GM12878 (cell line): ENCODE results near the gene FGGY.

Experiments used
- ATF7 ChIP-seq: fragments of 450-650 bp; IDR thresholded peaks from 2 replicates; pipeline ENCODE4 v1.6.1; 2016; ENCODE audit warnings: low read depth, mild to moderate bottlenecking
- EP300 ChIP-seq, 2 experiments: fragments of 150-350 bp in 1 of 2; IDR thresholded peaks; 2 replicates each; pipeline ENCODE4 v1.6.1; 2011 to 2012; ENCODE audit warnings: low read depth in 2 of 2, low read length in 2 of 2, borderline replicate concordance in 1 of 2, improper control_type of control experiment in 1 of 2, inconsistent platforms in 1 of 2; ENCODE audit not compliant: control insufficient read depth in 1 of 2
- POLR2A ChIP-seq: IDR thresholded peaks from 2 replicates; pipeline ENCODE4 v1.6.1; 2011; ENCODE audit warnings: low read depth, mild to moderate bottlenecking, low read length
- SMARCA5 ChIP-seq: fragments of 450-650 bp; IDR thresholded peaks from 2 replicates; pipeline ENCODE4 v1.6.1; 2017; ENCODE audit warnings: mild to moderate bottlenecking
- SREBF2 ChIP-seq: IDR thresholded peaks from 2 replicates; pipeline ENCODE4 v1.6.1; 2012; ENCODE audit warnings: mild to moderate bottlenecking, low read length
- TBL1XR1 ChIP-seq: IDR thresholded peaks from 2 replicates; pipeline ENCODE4 v1.6.1; 2012; ENCODE audit warnings: low read depth, low read length, improper control_type of control experiment
- TCF7 ChIP-seq: IDR thresholded peaks from 2 replicates; pipeline ENCODE4 v1.6.1; 2014; ENCODE audit warnings: antibody characterized with exemption, borderline replicate concordance
- TF ChIP-seq, protein P1 (sequence below): IDR thresholded peaks from 2 replicates; pipeline ENCODE4 v1.6.1; 2012; ENCODE audit warnings: mild to moderate bottlenecking, low read depth, low read length
- TF ChIP-seq, protein P2 (sequence below): fragments of 450-650 bp; IDR thresholded peaks from 2 replicates; pipeline ENCODE4 v1.6.1; 2017; ENCODE audit warnings: mild to moderate bottlenecking, low read depth, inconsistent platforms; ENCODE audit not compliant: poor library complexity, severe bottlenecking
- TF ChIP-seq, protein P3 (sequence below): IDR thresholded peaks from 2 replicates; pipeline ENCODE4 v1.6.1; 2011; ENCODE audit warnings: low read depth, low read length, improper control_type of control experiment, borderline replicate concordance
- TF ChIP-seq, protein P4 (sequence below), 3 experiments: IDR thresholded peaks in 2 of 3; conservative IDR thresholded peaks in 1 of 3; 2 replicates each; pipeline ENCODE4 v1.5.1; 2011; ENCODE audit warnings: low read depth in 3 of 3, low read length in 3 of 3, mild to moderate bottlenecking in 3 of 3, control low read depth in 2 of 3, moderate library complexity in 2 of 3, inconsistent platforms in 1 of 3, mixed read lengths in 1 of 3; ENCODE audit not compliant: control insufficient read depth in 2 of 3, insufficient read depth in 1 of 3; ENCODE audit errors: extremely low read depth in 1 of 3
- TF ChIP-seq, protein P5 (sequence below): fragments of 450-650 bp; IDR thresholded peaks from 2 replicates; pipeline ENCODE4 v1.6.1; 2017; ENCODE audit warnings: mild to moderate bottlenecking

DNA sequence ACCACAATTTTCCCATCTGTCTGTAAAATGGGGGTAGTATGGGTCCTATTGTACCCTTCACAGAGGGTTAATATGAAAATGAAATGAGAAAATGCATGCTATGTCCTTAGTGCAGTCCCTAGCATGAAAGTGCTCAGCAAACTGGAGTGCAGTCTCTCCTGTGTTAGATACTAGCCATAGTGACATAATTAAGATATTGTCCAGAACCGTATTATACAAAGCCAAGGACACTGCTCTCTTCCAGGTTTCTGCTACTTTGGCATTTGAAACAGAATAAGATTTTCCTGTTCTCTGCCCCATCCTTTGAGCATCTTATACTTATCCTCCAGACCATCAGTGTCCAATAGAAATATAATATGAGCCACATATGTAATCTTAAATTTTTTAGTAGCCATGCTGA lies 213.4 kb downstream of the FGGY start:
- TF ChIP-seq, protein P1, sequence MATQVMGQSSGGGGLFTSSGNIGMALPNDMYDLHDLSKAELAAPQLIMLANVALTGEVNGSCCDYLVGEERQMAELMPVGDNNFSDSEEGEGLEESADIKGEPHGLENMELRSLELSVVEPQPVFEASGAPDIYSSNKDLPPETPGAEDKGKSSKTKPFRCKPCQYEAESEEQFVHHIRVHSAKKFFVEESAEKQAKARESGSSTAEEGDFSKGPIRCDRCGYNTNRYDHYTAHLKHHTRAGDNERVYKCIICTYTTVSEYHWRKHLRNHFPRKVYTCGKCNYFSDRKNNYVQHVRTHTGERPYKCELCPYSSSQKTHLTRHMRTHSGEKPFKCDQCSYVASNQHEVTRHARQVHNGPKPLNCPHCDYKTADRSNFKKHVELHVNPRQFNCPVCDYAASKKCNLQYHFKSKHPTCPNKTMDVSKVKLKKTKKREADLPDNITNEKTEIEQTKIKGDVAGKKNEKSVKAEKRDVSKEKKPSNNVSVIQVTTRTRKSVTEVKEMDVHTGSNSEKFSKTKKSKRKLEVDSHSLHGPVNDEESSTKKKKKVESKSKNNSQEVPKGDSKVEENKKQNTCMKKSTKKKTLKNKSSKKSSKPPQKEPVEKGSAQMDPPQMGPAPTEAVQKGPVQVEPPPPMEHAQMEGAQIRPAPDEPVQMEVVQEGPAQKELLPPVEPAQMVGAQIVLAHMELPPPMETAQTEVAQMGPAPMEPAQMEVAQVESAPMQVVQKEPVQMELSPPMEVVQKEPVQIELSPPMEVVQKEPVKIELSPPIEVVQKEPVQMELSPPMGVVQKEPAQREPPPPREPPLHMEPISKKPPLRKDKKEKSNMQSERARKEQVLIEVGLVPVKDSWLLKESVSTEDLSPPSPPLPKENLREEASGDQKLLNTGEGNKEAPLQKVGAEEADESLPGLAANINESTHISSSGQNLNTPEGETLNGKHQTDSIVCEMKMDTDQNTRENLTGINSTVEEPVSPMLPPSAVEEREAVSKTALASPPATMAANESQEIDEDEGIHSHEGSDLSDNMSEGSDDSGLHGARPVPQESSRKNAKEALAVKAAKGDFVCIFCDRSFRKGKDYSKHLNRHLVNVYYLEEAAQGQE: no peak
- TF ChIP-seq SREBF2: no peak
- TF ChIP-seq, protein P2, sequence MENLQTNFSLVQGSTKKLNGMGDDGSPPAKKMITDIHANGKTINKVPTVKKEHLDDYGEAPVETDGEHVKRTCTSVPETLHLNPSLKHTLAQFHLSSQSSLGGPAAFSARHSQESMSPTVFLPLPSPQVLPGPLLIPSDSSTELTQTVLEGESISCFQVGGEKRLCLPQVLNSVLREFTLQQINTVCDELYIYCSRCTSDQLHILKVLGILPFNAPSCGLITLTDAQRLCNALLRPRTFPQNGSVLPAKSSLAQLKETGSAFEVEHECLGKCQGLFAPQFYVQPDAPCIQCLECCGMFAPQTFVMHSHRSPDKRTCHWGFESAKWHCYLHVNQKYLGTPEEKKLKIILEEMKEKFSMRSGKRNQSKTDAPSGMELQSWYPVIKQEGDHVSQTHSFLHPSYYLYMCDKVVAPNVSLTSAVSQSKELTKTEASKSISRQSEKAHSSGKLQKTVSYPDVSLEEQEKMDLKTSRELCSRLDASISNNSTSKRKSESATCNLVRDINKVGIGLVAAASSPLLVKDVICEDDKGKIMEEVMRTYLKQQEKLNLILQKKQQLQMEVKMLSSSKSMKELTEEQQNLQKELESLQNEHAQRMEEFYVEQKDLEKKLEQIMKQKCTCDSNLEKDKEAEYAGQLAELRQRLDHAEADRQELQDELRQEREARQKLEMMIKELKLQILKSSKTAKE: no peak
- no peak for TF ChIP-seq EP300 (IDR thresholded peaks at IDR 0.05; ENCODE audit: borderline replicate concordance in 1 of 2, control insufficient read depth in 1 of 2, low read depth in 2 of 2, low read length in 2 of 2)
- no peak for TF ChIP-seq TCF7
- TF ChIP-seq, protein P3, sequence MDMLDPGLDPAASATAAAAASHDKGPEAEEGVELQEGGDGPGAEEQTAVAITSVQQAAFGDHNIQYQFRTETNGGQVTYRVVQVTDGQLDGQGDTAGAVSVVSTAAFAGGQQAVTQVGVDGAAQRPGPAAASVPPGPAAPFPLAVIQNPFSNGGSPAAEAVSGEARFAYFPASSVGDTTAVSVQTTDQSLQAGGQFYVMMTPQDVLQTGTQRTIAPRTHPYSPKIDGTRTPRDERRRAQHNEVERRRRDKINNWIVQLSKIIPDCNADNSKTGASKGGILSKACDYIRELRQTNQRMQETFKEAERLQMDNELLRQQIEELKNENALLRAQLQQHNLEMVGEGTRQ: no peak
- TF ChIP-seq, protein P4, sequence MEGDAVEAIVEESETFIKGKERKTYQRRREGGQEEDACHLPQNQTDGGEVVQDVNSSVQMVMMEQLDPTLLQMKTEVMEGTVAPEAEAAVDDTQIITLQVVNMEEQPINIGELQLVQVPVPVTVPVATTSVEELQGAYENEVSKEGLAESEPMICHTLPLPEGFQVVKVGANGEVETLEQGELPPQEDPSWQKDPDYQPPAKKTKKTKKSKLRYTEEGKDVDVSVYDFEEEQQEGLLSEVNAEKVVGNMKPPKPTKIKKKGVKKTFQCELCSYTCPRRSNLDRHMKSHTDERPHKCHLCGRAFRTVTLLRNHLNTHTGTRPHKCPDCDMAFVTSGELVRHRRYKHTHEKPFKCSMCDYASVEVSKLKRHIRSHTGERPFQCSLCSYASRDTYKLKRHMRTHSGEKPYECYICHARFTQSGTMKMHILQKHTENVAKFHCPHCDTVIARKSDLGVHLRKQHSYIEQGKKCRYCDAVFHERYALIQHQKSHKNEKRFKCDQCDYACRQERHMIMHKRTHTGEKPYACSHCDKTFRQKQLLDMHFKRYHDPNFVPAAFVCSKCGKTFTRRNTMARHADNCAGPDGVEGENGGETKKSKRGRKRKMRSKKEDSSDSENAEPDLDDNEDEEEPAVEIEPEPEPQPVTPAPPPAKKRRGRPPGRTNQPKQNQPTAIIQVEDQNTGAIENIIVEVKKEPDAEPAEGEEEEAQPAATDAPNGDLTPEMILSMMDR (IDR thresholded peaks at IDR 0.05 in 2 of 3, conservative IDR thresholded peaks at IDR 0.05 in 1 of 3; ENCODE audit: control insufficient read depth in 2 of 3, extremely low read depth in 1 of 3, insufficient read depth in 1 of 3, low read depth in 3 of 3, low read length in 3 of 3): no peak
- no peak for TF ChIP-seq POLR2A
- TF ChIP-seq TBL1XR1: no peak
- no peak for TF ChIP-seq SMARCA5
- no peak for TF ChIP-seq ATF7
- TF ChIP-seq, protein P5, sequence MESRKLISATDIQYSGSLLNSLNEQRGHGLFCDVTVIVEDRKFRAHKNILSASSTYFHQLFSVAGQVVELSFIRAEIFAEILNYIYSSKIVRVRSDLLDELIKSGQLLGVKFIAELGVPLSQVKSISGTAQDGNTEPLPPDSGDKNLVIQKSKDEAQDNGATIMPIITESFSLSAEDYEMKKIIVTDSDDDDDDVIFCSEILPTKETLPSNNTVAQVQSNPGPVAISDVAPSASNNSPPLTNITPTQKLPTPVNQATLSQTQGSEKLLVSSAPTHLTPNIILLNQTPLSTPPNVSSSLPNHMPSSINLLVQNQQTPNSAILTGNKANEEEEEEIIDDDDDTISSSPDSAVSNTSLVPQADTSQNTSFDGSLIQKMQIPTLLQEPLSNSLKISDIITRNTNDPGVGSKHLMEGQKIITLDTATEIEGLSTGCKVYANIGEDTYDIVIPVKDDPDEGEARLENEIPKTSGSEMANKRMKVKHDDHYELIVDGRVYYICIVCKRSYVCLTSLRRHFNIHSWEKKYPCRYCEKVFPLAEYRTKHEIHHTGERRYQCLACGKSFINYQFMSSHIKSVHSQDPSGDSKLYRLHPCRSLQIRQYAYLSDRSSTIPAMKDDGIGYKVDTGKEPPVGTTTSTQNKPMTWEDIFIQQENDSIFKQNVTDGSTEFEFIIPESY: no peak
